ENCODE data around the gene GLT1D1.

DNA sequence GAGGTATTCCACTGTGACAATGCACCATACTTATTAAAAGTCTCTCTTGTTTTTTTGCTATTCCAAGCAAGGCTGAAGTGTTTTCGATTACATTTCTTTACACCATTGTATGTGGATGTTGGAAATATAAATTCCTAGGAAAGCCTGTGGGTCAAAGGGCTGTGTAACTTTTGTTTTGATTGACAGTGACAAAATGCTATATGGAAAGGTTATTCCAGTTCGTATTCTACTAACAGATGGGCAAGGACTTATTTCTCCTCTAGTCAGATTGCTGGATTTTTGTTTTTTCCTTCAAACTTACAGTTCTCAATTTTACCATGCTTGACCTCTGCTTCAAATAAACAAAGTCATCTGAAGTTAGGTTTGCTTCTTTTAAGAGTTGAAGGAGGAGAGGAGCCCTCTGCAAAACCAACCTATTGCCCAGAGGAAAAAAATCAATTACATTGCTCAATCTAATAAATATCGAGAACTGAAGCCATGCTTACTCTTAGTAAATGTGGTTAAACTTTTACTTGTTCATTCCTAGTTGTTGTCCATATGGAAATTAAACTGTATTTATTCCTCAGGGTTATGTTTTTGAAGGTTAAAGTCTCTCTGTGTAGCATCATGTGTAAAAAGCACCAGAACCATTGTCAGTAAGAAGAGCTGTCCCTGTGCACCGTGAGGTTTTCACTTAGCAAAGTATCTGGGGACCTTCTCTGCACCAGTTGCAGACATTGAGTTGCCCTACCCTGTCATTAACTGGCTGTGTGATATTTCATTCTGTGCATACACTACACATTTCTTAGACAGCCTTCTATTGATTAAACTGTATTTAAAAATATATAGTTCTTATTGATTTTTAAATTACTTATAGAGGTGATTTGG lies 26.9 kb downstream of the GLT1D1 start:
- TF ChIP-seq CTCF (IDR thresholded peaks at IDR 0.05) (no peak), EP300 (IDR thresholded peaks at IDR 0.05) (no peak), POLR2A (IDR thresholded peaks at IDR 0.05) (no peak), POLR2AphosphoS5 (IDR thresholded peaks at IDR 0.05) (no peak)

Data from upper lobe of left lung (tissue), 4 donors.